ENCODE results near the gene MAF. TPM values are rescaled to one million over a fixed set of nuclear protein-coding genes. Genes with fewer than 3 reads are reported as not detected.

MAF gene
- total and polyA plus RNA-seq, 2 of the 4 experiments (the other 2 are of a cell fraction), result under 0.01 to 0.02 TPM

DNA sequence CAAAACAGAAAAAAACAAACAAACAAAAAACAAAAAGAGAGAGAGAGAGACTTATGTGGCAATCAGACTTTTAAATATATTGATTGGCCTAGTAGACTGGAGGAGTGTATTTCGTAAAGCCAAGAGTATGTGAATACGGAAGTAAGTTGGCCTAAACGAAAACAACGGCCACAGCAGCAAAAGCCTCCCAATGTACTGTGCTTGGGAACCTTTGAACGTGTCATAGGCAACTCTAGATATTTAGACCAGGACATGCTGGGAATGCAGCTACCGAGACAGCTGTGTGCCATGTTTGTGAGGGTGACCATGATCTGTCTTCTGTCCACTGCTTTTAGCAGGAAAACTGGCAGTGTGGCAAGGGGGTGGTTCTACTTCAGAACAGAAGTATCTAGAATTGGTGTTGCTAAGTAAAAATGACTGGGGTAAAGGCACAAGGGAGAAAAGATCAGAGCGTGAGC lies 7.4 kb downstream of the MAF start:
- TF ChIP-seq MAFK (IDR thresholded peaks at IDR 0.05; ENCODE audit: low read depth, low read length) (no peak), USF2 (IDR thresholded peaks at IDR 0.05; ENCODE audit: low read depth, low read length) (no peak), MAZ (IDR thresholded peaks at IDR 0.05; ENCODE audit: borderline replicate concordance, low read depth, low read length) (no peak)
- ChIA-PET CTCF (no interaction called here), POLR2A (ENCODE audit: unreplicated experiment) (no interaction called here)
- 28% methylated on average over 4 of the region's 7 CpGs; no CpG with 5 or more reads in 1 of the 2 experiments for WGBS, 2 experiments (ENCODE audit: extremely low coverage in 2 of 2, insufficient read length in 1 of 2)
- dilution Hi-C loops (cut with HindIII; ENCODE audit: low sequenced_read_pairs, unreplicated experiment) (no loop called here), intact Hi-C loops (cut with micrococcal nuclease) (no loop called here), in situ Hi-C loops (cut with MboI; ENCODE audit: low sequenced_read_pairs) (no loop called here)
- Histone ChIP-seq H2AK5ac (ENCODE audit: low read depth, low read length) (no peak overlapping the region), H3K4me3 (ENCODE audit: insufficient read depth, low read depth, low read length) (no peak overlapping the region), H3K14ac (replicated peaks; ENCODE audit: low read depth, low read length) (no peak overlapping the region), H3K79me1 (ENCODE audit: low read depth in 1 of 2, low read length in 2 of 2) (no peaks in the 10 kb centered on the region), H2BK20ac (ENCODE audit: low read depth, low read length) (no peak overlapping the region), H3K18ac (ENCODE audit: low read depth, low read length) (no peak overlapping the region), H3K56ac (ENCODE audit: extremely low read depth, insufficient read depth, low read length) (no peak overlapping the region), H3K27me3 (ENCODE audit: control insufficient read depth, insufficient read depth, low read length) (no peaks in the 10 kb centered on the region), H4K5ac (ENCODE audit: low read depth, low read length) (no peak overlapping the region), H3K36me3 (ENCODE audit: control insufficient read depth, insufficient read depth, low read length) (no peaks in the 10 kb centered on the region), H2BK120ac (ENCODE audit: low read depth, low read length) (no peak overlapping the region), H3K9ac (ENCODE audit: low read depth, low read length) (no peak overlapping the region), H4K8ac (ENCODE audit: low read depth in 2 of 2, low read length in 2 of 2) (no peak overlapping the region), H3K23ac (ENCODE audit: low read depth, low read length) (no peak overlapping the region), H2BK5ac (ENCODE audit: low read depth, low read length, poor library complexity, severe bottlenecking) (no peak overlapping the region), H4K91ac (ENCODE audit: insufficient read depth, low read depth, low read length) (no peak overlapping the region), H3K9me1 (ENCODE audit: insufficient read depth, low read length) (no peaks in the 10 kb centered on the region), H2AK9ac (replicated peaks; ENCODE audit: low read depth, low read length, poor library complexity) (no peak overlapping the region), H3K4ac (ENCODE audit: low read depth, low read length) (no peak overlapping the region), H3K4me1 (ENCODE audit: control insufficient read depth, insufficient read depth, low read length) (no peaks in the 10 kb centered on the region), H3K4me2 (ENCODE audit: low read depth, low read length) (no peak overlapping the region), H3K9me3 (ENCODE audit: control insufficient read depth, insufficient read depth, low read length) (peaks cover 2% of the 10 kb centered on the region; the same call in 1 of the 2 replicates), H4K20me1 (ENCODE audit: insufficient read depth, low read length) (no peaks in the 10 kb centered on the region), H2BK15ac (ENCODE audit: low read depth, low read length) (no peak overlapping the region), H3K27ac (ENCODE audit: insufficient read depth, low read length) (no peak overlapping the region), H2AFZ (replicated peaks; ENCODE audit: low read length, poor library complexity) (no peak overlapping the region)
- DNase-seq, result no peak
- no TSS peak for BruUV-seq (replicated peaks)
- no peak for ATAC-seq (ENCODE audit: low read depth)

All from IMR-90 (cell line).